Muscle layer of colon (tissue), 2 donors: Measurements from ENCODE around the gene SLC6A7.

Experiments used
- H3K27ac ChIP-seq: one replicate; pipeline ENCODE4 v1.7.0; 2013; ENCODE audit warnings: low read depth, mild to moderate bottlenecking, low read length, moderate library complexity
- H3K27me3 ChIP-seq, 2 donors: one replicate each; pipeline ENCODE4 v1.7.0; 2013; ENCODE audit warnings: low read length in 2 of 2, mild to moderate bottlenecking in 2 of 2; ENCODE audit not compliant: insufficient read depth in 2 of 2, control insufficient read depth in 1 of 2
- H3K36me3 ChIP-seq: one replicate; pipeline ENCODE4 v1.7.0; 2013; ENCODE audit warnings: mild to moderate bottlenecking, low read length; ENCODE audit not compliant: insufficient read depth
- H3K4me1 ChIP-seq: one replicate; pipeline ENCODE4 v1.7.0; 2013; ENCODE audit warnings: mild to moderate bottlenecking, low read length; ENCODE audit not compliant: insufficient read depth
- H3K4me3 ChIP-seq, 2 donors: one replicate each; pipeline ENCODE4 v1.7.0; 2013; ENCODE audit warnings: low read length in 2 of 2, low read depth in 1 of 2, mild to moderate bottlenecking in 1 of 2, moderate library complexity in 1 of 2
- H3K9ac ChIP-seq: one replicate; pipeline ENCODE4 v1.7.0; 2013; ENCODE audit warnings: low read length
- H3K9me3 ChIP-seq: one replicate; pipeline ENCODE4 v1.7.0; 2013; ENCODE audit warnings: mild to moderate bottlenecking, low read length
- donor health status: abdominal sarcoma.
- donor health status: Adenocarcinoma of cecum.

Gene SLC6A7

DNA sequence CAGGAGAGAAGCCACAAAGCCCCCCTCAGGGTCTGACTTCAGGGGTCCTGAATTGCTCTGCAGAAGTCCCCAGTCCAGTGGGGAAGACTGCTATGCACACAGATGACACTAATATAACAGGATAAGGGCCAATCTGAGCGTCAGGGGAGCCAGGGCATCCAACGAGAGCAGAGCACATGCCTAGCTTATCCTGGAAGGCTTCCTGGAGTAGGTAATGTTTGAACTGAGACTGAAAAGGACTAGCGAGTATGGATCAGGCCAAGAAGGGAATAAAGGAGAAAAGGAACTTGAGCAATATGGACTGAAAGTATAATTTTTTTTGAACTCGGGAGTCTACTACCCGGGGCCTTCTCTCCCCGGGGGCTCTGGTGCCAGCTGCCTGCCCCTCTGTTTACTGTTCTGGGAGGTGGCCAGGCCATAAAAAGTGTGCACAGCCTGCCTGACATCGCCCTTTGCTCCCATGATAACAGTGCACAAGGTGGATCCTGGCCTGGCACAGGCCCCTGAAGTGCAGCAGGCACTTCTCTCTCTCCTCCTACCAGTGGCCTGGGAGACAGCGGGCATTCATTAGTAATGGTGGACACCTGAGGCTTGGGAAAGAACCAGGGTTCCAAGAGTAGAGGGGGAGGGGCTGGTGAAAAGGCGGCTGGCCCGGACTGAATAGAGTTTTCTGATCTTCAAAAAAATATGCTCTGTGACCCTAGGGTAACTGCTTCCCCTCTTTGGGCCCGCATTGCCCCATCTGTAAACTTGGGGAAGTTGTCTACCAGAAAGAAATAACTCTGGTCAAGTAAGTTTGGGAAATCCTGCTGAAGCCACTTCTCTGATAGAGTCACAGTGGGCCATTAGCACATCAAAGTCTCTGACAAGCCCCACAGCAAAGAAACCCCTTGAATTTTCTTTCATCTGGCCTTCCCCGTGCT lies 4.6 kb upstream of the SLC6A7 start:
- Histone ChIP-seq H3K36me3 (no peaks in the 10 kb centered on the region), H3K27ac (no peak overlapping the region), H3K9ac (no peak overlapping the region), H3K4me1 (peaks cover 5% of the 10 kb centered on the region), H3K9me3 (no peaks in the 10 kb centered on the region), H3K4me3 (no peak overlapping the region), H3K27me3 (peaks cover 7 to 21% of the 10 kb centered on the region in 2 donors)

DNA sequence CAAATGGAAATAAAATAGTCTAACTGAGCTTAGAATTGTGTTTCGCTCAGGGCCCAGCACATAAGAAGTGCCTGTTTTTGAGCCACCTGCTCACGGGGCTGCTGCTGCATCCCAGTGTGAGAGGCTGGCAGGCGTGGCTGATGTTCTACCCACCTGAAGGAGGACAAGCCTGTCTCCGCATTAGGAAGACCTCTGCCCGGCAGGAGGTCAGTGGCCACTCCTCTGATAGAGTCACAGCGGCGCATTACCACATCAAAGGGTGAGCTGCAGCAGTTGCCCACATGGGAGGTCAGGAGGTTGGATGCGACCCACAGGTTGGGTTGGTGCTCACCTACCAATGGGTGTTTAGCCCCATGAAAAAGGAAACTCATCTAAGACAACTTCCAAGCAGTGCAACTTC lies 3.7 kb upstream of the SLC6A7 start:
- peaks cover 7 to 30% of the 10 kb centered on the region in 2 donors for H3K27me3 ChIP-seq
- H3K4me3 ChIP-seq = no peak overlapping the region
- peaks cover 1% of the 10 kb centered on the region for H3K4me1 ChIP-seq
- H3K36me3 ChIP-seq = no peaks in the 10 kb centered on the region
- H3K9me3 ChIP-seq = no peaks in the 10 kb centered on the region
- H3K27ac ChIP-seq = no peak overlapping the region
- no peak overlapping the region for H3K9ac ChIP-seq

DNA sequence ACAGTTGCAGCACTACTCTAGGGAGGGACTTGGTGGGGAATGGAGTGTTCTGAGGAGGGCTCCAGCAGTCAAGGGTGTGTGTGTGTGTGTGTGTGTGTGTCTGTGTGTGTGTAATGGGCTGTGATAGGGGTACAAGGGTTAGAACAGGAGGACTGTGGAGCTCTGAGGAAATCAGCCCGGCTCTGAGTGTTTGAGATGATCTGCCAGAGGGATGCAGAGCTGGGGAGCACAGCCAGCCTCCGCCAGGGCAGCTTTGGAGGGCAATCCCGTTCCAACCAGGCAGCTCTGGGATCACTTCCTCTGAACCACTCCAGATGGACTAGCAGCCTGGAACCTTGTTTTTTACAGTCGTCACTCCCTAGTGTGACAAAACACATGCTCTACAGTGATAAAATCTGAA lies 3.0 kb upstream of the SLC6A7 start:
- no peak overlapping the region for H3K27ac ChIP-seq
- H3K4me3 ChIP-seq = no peak overlapping the region
- H3K9ac ChIP-seq = no peak overlapping the region
- H3K9me3 ChIP-seq = no peaks in the 10 kb centered on the region
- peaks cover 7 to 32% of the 10 kb centered on the region in 2 donors for H3K27me3 ChIP-seq
- no peaks in the 10 kb centered on the region for H3K4me1 ChIP-seq
- H3K36me3 ChIP-seq = no peaks in the 10 kb centered on the region

DNA sequence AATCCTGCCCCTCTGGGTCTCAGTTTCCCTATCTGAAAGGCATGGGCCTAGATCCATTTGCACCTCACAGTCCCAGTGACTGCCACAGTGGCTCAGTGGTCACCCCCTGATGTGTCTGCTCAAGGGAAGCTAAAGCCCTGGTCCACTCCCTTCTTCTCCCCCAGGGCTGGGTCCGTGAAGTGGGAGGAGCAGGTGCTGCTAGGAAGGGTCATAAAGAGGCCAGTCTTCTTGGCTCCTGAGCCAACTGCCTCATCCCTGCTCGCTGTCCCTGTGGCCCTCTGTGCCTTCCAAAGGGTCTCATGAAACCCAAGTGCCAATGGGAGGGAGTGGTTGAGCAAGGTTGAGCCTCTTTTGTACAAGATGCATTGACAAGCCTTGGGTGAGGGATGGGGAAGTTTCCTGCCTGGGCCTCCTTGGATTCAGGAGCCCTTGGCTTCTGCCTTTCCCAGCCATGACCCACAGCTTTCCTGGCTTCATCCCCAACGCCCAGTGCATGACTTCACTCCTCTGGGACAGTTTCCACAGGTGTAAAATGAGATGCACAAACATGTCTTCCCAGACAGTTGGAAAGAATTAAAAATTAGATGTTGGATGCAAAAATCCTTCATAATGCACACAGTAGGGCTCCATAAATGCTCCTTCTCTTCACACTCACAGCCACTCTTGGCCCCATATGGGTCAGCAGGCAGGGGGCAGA lies 1.6 kb upstream of the SLC6A7 start:
- Histone ChIP-seq H3K27me3 (peaks cover 7 to 32% of the 10 kb centered on the region in 2 donors), H3K9ac (no peak overlapping the region), H3K9me3 (no peaks in the 10 kb centered on the region), H3K36me3 (no peaks in the 10 kb centered on the region), H3K4me1 (no peaks in the 10 kb centered on the region), H3K4me3 (no peak overlapping the region), H3K27ac (no peak overlapping the region)

DNA sequence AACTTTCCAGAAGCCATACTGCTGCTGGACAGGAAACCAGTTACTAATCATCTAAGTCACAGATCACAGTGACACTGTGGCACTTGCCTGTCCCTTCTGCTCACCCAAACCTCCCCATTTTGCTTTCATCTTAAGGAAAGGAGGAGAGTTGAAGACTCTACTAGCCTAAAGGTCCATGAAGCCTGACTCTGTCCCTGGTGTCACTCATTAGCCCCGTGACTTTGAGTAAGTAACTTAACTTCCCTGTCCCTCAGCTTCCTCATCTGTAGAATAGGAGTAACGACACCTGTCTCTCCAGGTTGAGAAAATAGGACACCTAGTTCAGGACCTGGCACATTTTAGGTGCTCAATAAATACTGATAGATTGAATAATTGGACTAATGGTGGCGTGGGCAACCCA lies 536 bp upstream of the SLC6A7 start:
- H3K36me3 ChIP-seq = no peaks in the 10 kb centered on the region
- no peak overlapping the region for H3K9ac ChIP-seq
- H3K4me1 ChIP-seq = no peaks in the 10 kb centered on the region
- no peak overlapping the region for H3K27ac ChIP-seq
- H3K4me3 ChIP-seq = no peak overlapping the region
- peaks cover 7 to 32% of the 10 kb centered on the region in 2 donors for H3K27me3 ChIP-seq
- no peaks in the 10 kb centered on the region for H3K9me3 ChIP-seq

DNA sequence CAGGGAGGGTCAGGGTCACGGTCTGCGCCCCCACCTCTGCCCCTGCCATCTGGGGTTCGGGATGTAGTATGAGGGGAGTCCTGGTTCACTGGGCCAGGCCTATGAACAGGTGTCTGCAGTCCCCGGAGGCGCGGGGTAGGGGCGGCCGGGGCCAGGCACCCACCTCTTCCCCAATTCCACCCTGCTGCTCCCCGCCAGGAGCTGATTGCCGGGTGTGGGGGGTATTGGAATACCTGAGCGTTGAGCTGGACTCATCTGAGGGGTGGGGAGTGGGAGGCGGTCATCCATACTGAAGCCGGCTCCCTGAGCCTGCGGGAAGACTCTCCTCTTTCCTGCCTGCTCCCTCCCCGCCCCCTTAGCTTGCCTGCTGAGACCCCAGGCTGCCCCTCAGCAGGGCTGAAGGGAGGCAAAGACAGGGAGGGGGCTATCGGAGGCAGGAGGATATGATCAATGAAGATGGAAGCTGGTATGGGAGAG lies 679 bp downstream of the SLC6A7 start:
- H3K36me3 ChIP-seq = no peaks in the 10 kb centered on the region
- no peaks in the 10 kb centered on the region for H3K4me1 ChIP-seq
- no peak overlapping the region for H3K27ac ChIP-seq
- no peak overlapping the region for H3K9ac ChIP-seq
- H3K9me3 ChIP-seq = no peaks in the 10 kb centered on the region
- peaks cover 7 to 32% of the 10 kb centered on the region in 2 donors for H3K27me3 ChIP-seq
- no peak overlapping the region for H3K4me3 ChIP-seq

DNA sequence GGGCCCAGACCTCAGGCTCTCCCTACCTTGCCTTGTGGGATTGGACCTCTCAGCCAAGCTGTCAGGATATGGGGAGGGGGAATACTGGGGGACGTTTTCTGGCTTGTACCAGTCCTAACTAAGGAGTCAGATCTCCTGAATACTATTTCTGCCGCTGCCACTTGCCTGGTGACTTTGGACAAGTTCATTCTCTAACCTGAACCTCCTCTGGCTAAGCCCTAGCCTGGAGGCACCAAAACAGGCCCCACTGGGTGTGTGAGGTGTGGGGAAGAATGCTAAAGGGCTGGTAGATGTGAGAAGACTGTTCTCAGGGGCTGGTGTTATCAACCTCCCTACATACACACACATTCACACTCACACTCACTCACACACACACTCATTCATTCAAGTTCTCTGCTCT lies 1.1 kb downstream of the SLC6A7 start:
- Histone ChIP-seq H3K36me3 (no peaks in the 10 kb centered on the region), H3K27me3 (peaks cover 7 to 32% of the 10 kb centered on the region in 2 donors), H3K27ac (no peak overlapping the region), H3K4me3 (no peak overlapping the region), H3K9me3 (no peaks in the 10 kb centered on the region), H3K4me1 (no peaks in the 10 kb centered on the region), H3K9ac (no peak overlapping the region)

DNA sequence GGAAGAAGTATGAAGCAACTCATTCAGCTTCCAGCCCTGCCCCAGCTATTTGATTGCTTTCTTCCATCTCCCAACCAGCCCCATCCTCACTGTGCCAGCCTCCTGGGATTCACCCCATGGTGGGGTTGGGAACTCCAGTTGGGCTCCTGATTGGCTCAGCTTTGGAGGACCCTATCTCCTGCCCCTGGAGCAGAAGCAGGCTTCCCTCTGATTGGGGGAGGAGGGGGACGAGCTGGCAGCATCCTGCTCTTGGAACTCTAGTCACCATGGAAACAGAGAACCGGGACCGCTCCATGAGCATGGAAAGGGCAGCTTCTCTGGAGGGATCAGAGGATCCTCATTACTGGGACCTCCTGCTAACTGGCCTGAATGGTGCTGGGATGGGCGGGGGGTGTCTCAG lies 2.6 kb downstream of the SLC6A7 start:
- H3K27me3 ChIP-seq = peaks cover 7 to 32% of the 10 kb centered on the region in 2 donors
- no peak overlapping the region for H3K27ac ChIP-seq
- no peak overlapping the region for H3K9ac ChIP-seq
- no peak overlapping the region for H3K4me3 ChIP-seq
- no peaks in the 10 kb centered on the region for H3K9me3 ChIP-seq
- H3K36me3 ChIP-seq = no peaks in the 10 kb centered on the region
- no peaks in the 10 kb centered on the region for H3K4me1 ChIP-seq

DNA sequence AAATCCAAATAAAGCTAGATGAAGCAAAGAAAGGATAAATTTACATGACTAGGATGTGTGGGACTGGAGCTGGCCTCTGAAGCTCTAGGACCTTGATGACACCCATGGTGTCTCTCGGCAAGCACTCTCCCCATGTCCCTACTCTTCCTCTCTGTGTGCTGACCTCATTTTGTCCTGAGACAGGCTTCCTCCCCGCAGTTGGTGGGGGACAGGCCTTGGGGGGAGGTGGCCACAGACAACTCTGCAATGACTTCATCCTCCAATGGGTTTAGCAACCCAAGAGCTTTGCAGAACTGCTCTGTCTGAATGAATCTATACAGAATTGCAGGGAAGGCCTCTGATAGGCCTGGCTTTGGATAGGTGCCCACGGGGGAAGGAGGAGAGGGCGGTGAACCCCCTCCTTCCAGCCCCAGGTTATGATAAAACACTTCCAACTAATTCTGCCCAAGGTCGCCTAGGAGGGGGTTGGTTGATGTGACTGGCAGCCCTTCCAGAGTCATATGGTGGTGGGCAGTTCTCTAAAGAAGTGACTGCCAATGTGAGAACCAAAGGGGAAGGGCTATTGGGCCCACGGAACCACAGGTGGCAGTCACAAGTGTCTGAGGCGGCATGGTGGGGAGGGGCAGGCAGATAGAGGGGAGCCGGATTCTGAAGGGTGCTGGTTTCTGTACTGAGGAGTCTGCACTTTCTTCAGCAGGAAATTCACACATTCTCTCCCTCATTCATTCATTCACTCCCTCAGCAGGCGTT lies 6.0 kb downstream of the SLC6A7 start:
- no peak overlapping the region for H3K27ac ChIP-seq

DNA sequence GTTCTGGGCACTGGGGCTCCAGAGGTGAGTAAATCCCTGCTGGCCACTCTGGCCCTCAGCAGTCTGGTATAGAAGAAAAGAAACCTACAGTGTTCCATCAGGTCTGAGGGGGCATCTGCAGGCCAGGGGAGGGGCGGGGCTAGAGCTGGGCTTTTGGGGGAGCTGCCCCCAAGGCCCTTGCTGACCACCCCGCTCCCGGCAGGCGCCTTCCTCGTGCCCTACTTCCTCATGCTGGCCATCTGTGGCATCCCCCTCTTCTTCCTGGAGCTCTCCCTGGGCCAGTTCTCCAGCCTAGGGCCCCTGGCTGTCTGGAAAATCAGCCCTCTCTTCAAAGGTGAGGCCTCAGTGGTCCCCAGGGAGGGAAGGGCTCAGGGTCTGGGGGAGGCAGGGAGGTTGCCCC lies 6.7 kb downstream of the SLC6A7 start:
- H3K9me3 ChIP-seq = no peaks in the 10 kb centered on the region
- no peaks in the 10 kb centered on the region for H3K36me3 ChIP-seq
- H3K27me3 ChIP-seq = no peaks in the 10 kb centered on the region
- no peak overlapping the region for H3K27ac ChIP-seq
- H3K4me3 ChIP-seq = no peak overlapping the region
- no peaks in the 10 kb centered on the region for H3K4me1 ChIP-seq
- no peak overlapping the region for H3K9ac ChIP-seq

More for the DNA sequence above, 6.0 kb downstream of the SLC6A7 start:
- Histone ChIP-seq H3K27me3 (peaks cover 0 to 4% of the 10 kb centered on the region in 2 donors), H3K9ac (no peak overlapping the region), H3K4me1 (no peaks in the 10 kb centered on the region), H3K9me3 (no peaks in the 10 kb centered on the region), H3K36me3 (no peaks in the 10 kb centered on the region), H3K4me3 (no peak overlapping the region)

DNA sequence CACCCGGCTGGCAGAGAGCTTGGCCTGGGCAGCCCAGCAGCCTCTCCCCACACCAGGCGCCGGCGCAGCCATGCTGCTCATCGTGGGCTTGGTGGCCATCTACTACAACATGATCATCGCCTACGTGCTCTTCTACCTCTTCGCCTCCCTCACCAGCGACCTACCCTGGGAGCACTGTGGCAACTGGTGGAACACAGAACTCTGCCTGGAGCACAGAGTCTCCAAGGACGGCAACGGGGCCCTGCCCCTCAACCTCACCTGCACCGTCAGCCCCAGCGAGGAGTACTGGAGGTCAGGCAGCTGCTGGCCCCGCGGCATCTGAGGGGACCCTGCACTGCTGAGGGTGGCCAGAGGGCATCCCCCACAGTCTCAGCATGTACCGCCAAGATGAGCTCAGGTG lies 7.1 kb downstream of the SLC6A7 start:
- no peaks in the 10 kb centered on the region for H3K36me3 ChIP-seq
- no peaks in the 10 kb centered on the region for H3K4me1 ChIP-seq
- no peak overlapping the region for H3K9ac ChIP-seq
- H3K27me3 ChIP-seq = no peaks in the 10 kb centered on the region
- no peak overlapping the region for H3K4me3 ChIP-seq
- no peaks in the 10 kb centered on the region for H3K9me3 ChIP-seq
- H3K27ac ChIP-seq = no peak overlapping the region
